Dedifferentiated amniotic fluid mesenchymal stem cell (primary cell): Measurements from ENCODE around the gene RBM6.

Experiments used
- DNase-seq: peaks from one replicate; pipeline ENCODE4 v3.0.0-alpha.2; 2016; ENCODE audit errors: extremely low spot score

RBM6 gene

GRCh38 chr3:50089609-50089945 lies 149.6 kb downstream of the RBM6 start:
- no peak for DNase-seq

- DNase-seq = no peak
Measured at GRCh38 chr3:50090984-50091383, 151.0 kb downstream of the RBM6 start.

GRCh38 chr3:50095352-50095998 lies 155.5 kb downstream of the RBM6 start:
- DNase-seq = no peak

GRCh38 chr3:50100386-50100785 lies 160.4 kb downstream of the RBM6 start:
- no peak for DNase-seq

- DNase-seq = no peak
Measured at GRCh38 chr3:50100956-50101845, 161.3 kb downstream of the RBM6 start.

- no peak for DNase-seq
Measured at GRCh38 chr3:50102558-50102957, 162.6 kb downstream of the RBM6 start.

- no peak for DNase-seq
Measured at GRCh38 chr3:50111757-50112156, 171.8 kb downstream of the RBM6 start.

- DNase-seq = no peak
Measured at GRCh38 chr3:50112462-50112861, 172.5 kb downstream of the RBM6 start.

GRCh38 chr3:50117120-50117519 lies 177.2 kb downstream of the RBM6 start:
- DNase-seq = no peak

- DNase-seq = no peak
Measured at GRCh38 chr3:50118237-50118636, 178.3 kb downstream of the RBM6 start.

GRCh38 chr3:50119786-50120185 lies 179.8 kb downstream of the RBM6 start:
- no peak for DNase-seq

- no peak for DNase-seq
Measured at GRCh38 chr3:50120364-50121071, 180.6 kb downstream of the RBM6 start.

- DNase-seq = peak; percentile 65
Measured at GRCh38 chr3:50121072-50122032, 181.4 kb downstream of the RBM6 start.

GRCh38 chr3:50122071-50122470 lies 182.1 kb downstream of the RBM6 start:
- no peak for DNase-seq

GRCh38 chr3:50122661-50123391 lies 182.9 kb downstream of the RBM6 start:
- DNase-seq = no peak

- DNase-seq = no peak
Measured at GRCh38 chr3:50123394-50124051, 183.6 kb downstream of the RBM6 start.

- no peak for DNase-seq
Measured at GRCh38 chr3:50124052-50124799, 184.3 kb downstream of the RBM6 start.

- no peak for DNase-seq
Measured at GRCh38 chr3:50124800-50125178, 184.8 kb downstream of the RBM6 start.

GRCh38 chr3:50125541-50126286 lies 185.8 kb downstream of the RBM6 start:
- DNase-seq = no peak
